Loucy (cell line): ENCODE data around the gene SCN2A.

Experiments
- H2AFZ ChIP-seq: fragments of 200-600 bp; sonication (generic); 2 replicates; pipeline ENCODE4 v1.6.0; 2016; ENCODE audit warnings: antibody characterized with exemption, mild to moderate bottlenecking, low read length, moderate library complexity
- H3F3A ChIP-seq: fragments of 200-600 bp; 2 replicates; pipeline ENCODE4 v1.6.0; 2016; ENCODE audit warnings: antibody characterized with exemption, low read depth, mild to moderate bottlenecking
- H3K27me3 ChIP-seq: fragments of 200-600 bp; sonication (generic); 2 replicates; pipeline ENCODE4 v1.6.1; 2014; ENCODE audit warnings: low read length, mild to moderate bottlenecking; ENCODE audit not compliant: insufficient read depth, poor library complexity, severe bottlenecking
- H3K36me3 ChIP-seq: fragments of 200-600 bp; sonication (generic); 2 replicates; pipeline ENCODE4 v1.6.1; 2016; ENCODE audit warnings: low read length; ENCODE audit not compliant: insufficient read depth
- H3K4me1 ChIP-seq: fragments of 200-600 bp; sonication (generic); 2 replicates; pipeline ENCODE4 v1.5.1; 2014; ENCODE audit warnings: low read length, mild to moderate bottlenecking; ENCODE audit not compliant: insufficient read depth, poor library complexity, severe bottlenecking
- H3K4me2 ChIP-seq: fragments of 200-600 bp; sonication (generic); 2 replicates; pipeline ENCODE4 v1.6.0; 2014; ENCODE audit warnings: antibody characterized with exemption, low read length, low read depth, mild to moderate bottlenecking; ENCODE audit not compliant: poor library complexity, severe bottlenecking
- H3K4me3 ChIP-seq: fragments of 200-600 bp; sonication (generic); 2 replicates; pipeline ENCODE4 v1.5.1; 2014; ENCODE audit warnings: low read length, mild to moderate bottlenecking, mixed read lengths; ENCODE audit not compliant: poor library complexity, severe bottlenecking
- H3K79me2 ChIP-seq: fragments of 200-600 bp; sonication (generic); 2 replicates; pipeline ENCODE4 v1.6.1; 2014; ENCODE audit warnings: low read length; ENCODE audit not compliant: insufficient read depth
- H3K9ac ChIP-seq: fragments of 200-600 bp; sonication (generic); 2 replicates; pipeline ENCODE4 v1.6.0; 2014; ENCODE audit warnings: mild to moderate bottlenecking, low read depth, low read length, moderate library complexity; ENCODE audit not compliant: poor library complexity, severe bottlenecking
- H3K9me2 ChIP-seq: fragments of 200-600 bp; sonication (generic); replicated peaks from 2 replicates; pipeline ENCODE4 v1.6.1; 2016; ENCODE audit warnings: low read depth, low read length, mixed read lengths
- H3K9me3 ChIP-seq: fragments of 200-600 bp; sonication (generic); 2 replicates; pipeline ENCODE4 v1.6.1; 2014; ENCODE audit warnings: mild to moderate bottlenecking, antibody characterized with exemption, low read length, low read depth; ENCODE audit not compliant: insufficient read depth
- H4K20me1 ChIP-seq: fragments of 200-600 bp; sonication (generic); 2 replicates; pipeline ENCODE4 v1.6.0; 2014; ENCODE audit warnings: antibody characterized with exemption, low read length, mild to moderate bottlenecking; ENCODE audit not compliant: insufficient read depth, poor library complexity, severe bottlenecking
- EZH2phosphoT487 ChIP-seq: fragments of 200-600 bp; IDR thresholded peaks from 2 replicates; pipeline ENCODE4 v1.6.1; 2018; ENCODE audit warnings: antibody characterized with exemption, mild to moderate bottlenecking, moderate library complexity, borderline replicate concordance
- TF ChIP-seq, protein P1 (sequence below): fragments of 200-600 bp; sonication (generic); conservative IDR thresholded peaks from 2 replicates; pipeline ENCODE4 v1.5.1; 2014; ENCODE audit warnings: mild to moderate bottlenecking, antibody characterized with exemption, low read length

Gene SCN2A

DNA sequence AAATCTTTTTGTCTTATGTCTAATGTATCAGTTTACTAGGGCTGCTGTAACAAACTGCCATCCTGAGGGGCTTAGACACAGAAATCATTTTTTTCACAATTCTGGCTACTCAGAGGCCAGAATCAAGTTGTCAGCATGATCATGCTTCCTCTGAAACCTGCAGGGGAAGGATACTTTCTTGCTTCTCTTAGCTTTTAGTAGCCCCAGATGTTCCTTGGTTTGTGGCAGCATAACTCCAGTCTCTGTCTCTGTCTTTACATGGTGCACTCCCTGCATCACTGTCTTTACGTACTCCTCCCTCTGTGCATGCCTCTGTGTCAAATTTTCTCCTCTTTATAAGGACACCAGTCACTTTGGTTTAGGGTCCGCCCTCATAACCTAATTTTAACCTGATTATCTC lies 33.3 kb upstream of the SCN2A start:
- no peak overlapping the region for H3K4me3 ChIP-seq
- no peaks in the 10 kb centered on the region for H4K20me1 ChIP-seq
- H3K9me3 ChIP-seq: no peaks in the 10 kb centered on the region
- H2AFZ ChIP-seq: no peak overlapping the region
- H3K9me2 ChIP-seq: no peaks in the 10 kb centered on the region
- H3K4me1 ChIP-seq: peaks cover 21% of the 10 kb centered on the region
- no peaks in the 10 kb centered on the region for H3K27me3 ChIP-seq
- no peaks in the 10 kb centered on the region for H3F3A ChIP-seq
- H3K36me3 ChIP-seq: no peaks in the 10 kb centered on the region
- no peaks in the 10 kb centered on the region for H3K79me2 ChIP-seq
- H3K9ac ChIP-seq: no peak overlapping the region
- TF ChIP-seq EZH2phosphoT487: no peak
- TF ChIP-seq, protein P1, sequence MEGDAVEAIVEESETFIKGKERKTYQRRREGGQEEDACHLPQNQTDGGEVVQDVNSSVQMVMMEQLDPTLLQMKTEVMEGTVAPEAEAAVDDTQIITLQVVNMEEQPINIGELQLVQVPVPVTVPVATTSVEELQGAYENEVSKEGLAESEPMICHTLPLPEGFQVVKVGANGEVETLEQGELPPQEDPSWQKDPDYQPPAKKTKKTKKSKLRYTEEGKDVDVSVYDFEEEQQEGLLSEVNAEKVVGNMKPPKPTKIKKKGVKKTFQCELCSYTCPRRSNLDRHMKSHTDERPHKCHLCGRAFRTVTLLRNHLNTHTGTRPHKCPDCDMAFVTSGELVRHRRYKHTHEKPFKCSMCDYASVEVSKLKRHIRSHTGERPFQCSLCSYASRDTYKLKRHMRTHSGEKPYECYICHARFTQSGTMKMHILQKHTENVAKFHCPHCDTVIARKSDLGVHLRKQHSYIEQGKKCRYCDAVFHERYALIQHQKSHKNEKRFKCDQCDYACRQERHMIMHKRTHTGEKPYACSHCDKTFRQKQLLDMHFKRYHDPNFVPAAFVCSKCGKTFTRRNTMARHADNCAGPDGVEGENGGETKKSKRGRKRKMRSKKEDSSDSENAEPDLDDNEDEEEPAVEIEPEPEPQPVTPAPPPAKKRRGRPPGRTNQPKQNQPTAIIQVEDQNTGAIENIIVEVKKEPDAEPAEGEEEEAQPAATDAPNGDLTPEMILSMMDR: no peak
- no peak overlapping the region for H3K4me2 ChIP-seq

DNA sequence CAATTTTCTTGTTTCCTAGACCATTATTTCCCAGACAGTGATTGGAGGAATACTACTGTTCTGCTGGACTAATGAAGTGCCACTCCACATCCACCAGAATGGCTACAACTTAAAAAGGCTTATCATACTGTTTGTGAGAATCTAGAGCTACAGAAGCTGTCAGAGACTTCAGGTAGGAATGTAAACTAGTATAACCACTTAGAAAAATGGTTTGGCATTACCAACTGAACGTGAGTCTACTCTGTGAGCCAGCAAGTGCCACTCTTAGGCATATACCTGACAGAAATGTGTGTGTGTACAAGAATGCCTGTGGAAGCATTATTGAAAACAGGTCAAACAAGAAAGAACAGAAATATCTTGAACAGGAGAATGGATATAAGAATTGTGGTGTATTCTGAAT lies 31.1 kb upstream of the SCN2A start:
- Histone ChIP-seq H3K4me1 (peaks cover 5% of the 10 kb centered on the region), H3K4me3 (no peak overlapping the region), H3K4me2 (no peak overlapping the region), H3K79me2 (no peaks in the 10 kb centered on the region), H3F3A (no peaks in the 10 kb centered on the region), H2AFZ (no peak overlapping the region), H3K27me3 (no peaks in the 10 kb centered on the region), H3K9ac (no peak overlapping the region), H4K20me1 (no peaks in the 10 kb centered on the region), H3K9me3 (no peaks in the 10 kb centered on the region), H3K9me2 (no peaks in the 10 kb centered on the region), H3K36me3 (no peaks in the 10 kb centered on the region)
- no peak for TF ChIP-seq EZH2phosphoT487
- TF ChIP-seq, protein P1: no peak

DNA sequence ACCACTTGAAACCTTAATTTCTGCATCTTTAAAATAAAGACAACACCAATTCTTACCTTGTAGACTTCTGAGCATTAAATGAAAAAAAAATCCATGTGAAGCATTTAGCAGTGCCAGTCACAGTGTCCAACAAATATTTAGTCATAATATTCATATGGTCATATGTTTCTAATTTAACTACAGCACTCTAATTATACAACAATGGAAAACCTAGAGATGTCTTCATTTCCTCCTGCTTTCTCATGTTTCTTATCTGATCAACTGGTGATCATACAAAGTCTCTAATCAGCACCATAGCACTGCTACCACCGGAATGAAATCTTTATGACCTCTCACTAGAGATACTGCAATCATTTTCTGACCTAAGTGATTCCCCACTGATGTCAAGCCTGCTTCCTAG lies 25.1 kb upstream of the SCN2A start:
- Histone ChIP-seq H3K27me3 (no peaks in the 10 kb centered on the region), H3F3A (no peaks in the 10 kb centered on the region), H3K9me3 (no peaks in the 10 kb centered on the region), H2AFZ (no peak overlapping the region), H3K4me2 (no peak overlapping the region), H3K4me1 (no peaks in the 10 kb centered on the region), H3K79me2 (no peaks in the 10 kb centered on the region), H3K36me3 (no peaks in the 10 kb centered on the region), H3K9me2 (no peaks in the 10 kb centered on the region), H4K20me1 (no peaks in the 10 kb centered on the region), H3K4me3 (no peak overlapping the region), H3K9ac (no peak overlapping the region)
- TF ChIP-seq, protein P1: no peak
- TF ChIP-seq EZH2phosphoT487: no peak
